NCI-H748 treated with DMSO at 0.1 percent for 48 hours (cell line): ENCODE results near the gene ATPAF2.
"Not testable (repeated sequence)": the region's sequence is repeated elsewhere in the genome, so short reads cannot be mapped to it uniquely, and the experiment has no call there.

ENCODE experiments used
- DNase-seq: peaks from one replicate; lab custom pipeline; 2025; lab: John Stamatoyannopoulos, UW

The ATPAF2 gene

DNA sequence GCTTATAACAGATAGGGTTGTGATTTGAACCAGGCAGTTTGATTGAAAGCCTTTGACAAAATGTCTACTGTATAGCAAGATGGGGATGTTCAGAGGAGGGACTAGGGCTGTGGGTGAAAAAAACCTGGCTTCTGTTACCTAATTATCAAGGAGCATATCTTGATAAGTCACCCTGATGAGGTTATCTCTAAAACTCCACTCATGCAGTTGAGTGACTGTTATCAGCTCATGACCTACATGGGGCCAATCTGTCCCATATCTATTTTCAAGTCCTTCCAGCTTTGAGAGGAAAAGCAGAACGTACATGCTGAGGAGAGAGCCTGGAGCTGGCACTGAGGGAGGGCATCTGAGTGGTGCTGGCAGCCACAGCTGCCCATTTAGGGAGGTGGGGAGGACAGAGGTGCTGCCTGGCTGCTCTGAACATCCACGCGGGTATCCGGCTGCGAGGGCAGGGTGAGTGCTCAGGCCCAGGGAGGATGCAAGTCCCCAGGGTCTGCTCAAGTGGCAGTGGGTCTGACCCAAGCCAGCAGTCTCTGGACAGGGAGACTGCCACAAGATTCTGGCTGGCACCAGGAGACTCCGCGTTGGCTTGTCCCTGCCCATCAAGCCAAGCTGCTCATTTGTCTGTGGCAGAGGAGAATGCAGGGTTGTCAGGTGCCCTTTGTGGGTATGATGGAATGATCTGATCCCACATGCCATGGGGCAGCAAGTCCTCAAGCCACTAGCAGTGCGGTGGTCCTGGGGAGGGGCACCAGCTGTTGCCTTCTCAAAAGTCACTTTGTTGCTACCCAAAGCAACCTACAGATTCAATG lies 29.2 kb downstream of the ATPAF2 start:
- no peak for DNase-seq

- no peak for DNase-seq
These were observed 30.3 kb downstream of the ATPAF2 start for GRCh38 chr17:18008496-18009268.

- DNase-seq = no peak
These were observed 32.3 kb downstream of the ATPAF2 start for GRCh38 chr17:18006495-18007239.

DNA sequence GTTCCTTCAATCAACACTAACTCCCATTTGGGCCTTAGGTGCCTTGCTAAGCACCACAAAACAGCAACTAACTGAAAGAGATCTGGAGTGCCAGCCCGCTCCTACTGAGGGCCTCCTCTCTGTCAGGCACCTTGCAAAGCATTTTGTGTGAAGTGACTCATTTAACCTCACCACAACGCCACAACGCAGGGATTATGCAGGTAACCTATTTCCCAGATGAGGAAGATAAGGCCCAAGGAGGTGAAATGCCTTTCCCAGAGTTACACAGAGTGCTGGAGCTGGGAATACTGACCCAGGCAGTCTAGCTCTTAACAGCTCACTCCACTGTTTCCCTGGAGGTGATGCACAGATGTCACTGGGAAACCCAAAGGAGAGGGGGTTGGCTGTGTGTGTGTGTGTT lies 33.5 kb downstream of the ATPAF2 start:
- no peak for DNase-seq

DNA sequence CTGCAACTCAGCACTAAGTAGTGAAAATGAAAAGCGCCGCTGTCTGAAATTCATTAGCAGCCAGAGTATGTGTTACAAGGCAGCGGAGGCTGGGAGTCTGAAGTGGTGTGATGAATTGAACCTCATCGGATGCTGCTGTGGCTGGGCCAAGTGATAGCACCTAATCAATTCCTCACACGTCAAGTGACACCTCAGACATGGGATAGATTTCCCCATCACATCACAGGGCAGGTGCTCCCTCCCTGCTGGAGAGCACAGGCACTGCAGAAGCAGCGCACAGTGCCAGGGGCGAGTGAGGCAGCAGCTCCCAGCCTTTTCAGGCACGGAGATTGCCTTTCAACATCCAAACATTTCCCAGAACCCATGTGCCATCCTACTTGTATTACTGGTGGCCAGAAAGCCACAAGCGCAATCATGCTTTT lies 34.1 kb downstream of the ATPAF2 start:
- no peak for DNase-seq

DNA sequence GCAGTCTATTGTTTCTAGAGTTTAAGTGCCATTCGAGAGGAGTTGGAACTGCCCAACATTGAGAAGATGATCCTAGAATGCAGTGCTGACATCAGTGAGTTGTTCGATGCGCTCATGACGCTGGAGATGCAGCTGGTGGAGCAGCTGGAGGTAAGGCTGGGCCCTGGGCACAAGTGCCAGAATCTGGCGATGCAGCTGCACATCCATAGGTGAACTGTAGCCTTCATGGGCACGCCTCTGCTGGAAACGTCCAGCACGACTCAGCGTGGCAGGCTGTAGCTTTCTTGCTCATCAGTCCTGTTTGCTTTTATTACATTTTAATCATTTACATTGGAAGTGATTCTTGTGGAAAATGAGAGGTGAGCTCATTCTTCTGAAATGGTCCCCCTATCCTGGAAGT lies 34.6 kb downstream of the ATPAF2 start:
- DNase-seq = peak; percentile 9

GRCh38 chr17:18002171-18002570 lies 36.8 kb downstream of the ATPAF2 start:
- DNase-seq = no peak

GRCh38 chr17:18000030-18000408 lies 38.9 kb downstream of the ATPAF2 start:
- no peak for DNase-seq

GRCh38 chr17:17999364-18000029 lies 39.5 kb downstream of the ATPAF2 start:
- DNase-seq = no peak

DNA sequence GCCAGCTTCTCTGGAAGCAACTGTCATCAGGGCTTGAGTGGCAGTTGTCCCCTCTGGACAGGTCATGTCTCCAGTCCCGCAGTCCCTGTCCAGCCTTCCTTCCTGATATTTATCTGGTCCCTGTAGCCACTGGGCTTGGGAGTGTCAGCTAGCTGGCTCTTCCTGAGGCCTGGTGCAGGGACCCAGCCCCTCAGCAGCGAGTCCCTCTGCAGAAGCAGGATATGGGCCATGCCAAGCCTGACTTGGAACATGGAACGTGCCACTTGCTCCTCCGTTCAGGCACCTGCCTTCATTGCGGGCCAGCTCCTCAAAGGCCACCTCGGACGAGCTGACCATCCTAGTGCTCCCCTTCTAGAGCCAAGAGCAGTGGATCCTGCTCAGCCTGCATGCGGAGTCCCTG lies 40.0 kb downstream of the ATPAF2 start:
- no peak for DNase-seq

DNA sequence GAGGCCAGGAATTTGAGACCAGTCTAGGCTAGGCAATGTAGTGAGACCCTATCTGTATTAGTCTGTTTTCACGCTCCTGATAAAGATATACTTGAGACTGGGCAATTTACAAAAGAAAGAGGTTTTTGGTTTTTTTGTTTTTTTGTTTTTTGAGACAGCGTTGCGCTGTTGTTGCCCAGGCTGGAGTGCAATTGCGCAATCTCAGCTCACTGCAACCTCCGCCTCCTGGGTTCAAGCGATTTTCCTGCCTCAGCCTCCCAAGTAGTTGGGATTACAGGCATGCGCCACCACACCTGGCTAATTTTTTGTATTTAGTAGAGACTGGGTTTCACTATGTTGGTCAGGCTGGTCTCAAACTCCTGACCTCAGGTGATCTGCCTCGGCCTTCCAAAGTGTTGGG lies 43.1 kb downstream of the ATPAF2 start:
- DNase-seq = not testable (repeated sequence)

GRCh38 chr17:17994271-17995069 lies 44.5 kb downstream of the ATPAF2 start:
- peak; percentile 7 for DNase-seq

DNA sequence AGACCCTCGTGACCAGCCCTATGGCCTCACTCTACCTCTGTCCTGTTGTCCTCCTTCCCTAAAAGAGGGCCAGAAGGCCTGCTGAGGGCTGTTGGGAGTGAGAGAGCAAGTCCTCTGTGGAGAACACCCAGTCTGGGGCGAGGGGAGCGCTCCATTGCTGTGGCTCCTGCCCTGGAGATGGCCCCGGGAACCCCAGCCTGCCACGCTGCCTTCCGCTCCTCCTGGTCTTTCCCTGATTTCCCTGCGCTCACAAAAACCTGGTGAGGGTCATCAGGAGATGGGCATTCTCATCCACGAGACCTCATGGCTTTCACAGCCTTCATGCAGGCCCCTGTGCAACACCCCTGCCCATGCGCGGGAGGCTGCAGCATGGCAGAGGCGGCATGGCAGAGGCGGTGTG lies 45.1 kb downstream of the ATPAF2 start:
- DNase-seq = no peak

GRCh38 chr17:17993366-17993765 lies 45.6 kb downstream of the ATPAF2 start:
- DNase-seq = no peak

GRCh38 chr17:17990282-17990681 lies 48.7 kb downstream of the ATPAF2 start:
- DNase-seq = no peak

GRCh38 chr17:17989618-17990017 lies 49.4 kb downstream of the ATPAF2 start:
- DNase-seq = no peak

DNA sequence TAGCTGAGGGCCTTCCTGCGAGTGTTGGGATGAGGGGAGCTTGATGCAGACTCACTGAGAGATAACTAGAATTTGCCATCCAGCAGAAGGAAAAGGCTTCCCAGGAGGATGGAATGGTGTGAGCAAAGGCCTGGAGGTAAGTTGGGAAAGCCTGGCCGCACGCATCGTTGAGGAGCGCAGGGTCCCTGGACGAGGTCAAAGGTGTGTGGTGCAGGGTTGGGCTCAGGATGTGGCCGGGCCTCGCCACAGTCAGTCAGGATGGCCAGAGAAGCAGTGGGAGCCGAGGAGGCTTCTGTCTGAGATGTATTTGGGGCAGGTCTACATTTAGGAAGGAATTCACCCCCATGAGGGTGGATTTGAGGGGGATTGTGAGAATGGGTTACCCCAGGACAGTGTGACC lies 49.9 kb downstream of the ATPAF2 start:
- no peak for DNase-seq

DNA sequence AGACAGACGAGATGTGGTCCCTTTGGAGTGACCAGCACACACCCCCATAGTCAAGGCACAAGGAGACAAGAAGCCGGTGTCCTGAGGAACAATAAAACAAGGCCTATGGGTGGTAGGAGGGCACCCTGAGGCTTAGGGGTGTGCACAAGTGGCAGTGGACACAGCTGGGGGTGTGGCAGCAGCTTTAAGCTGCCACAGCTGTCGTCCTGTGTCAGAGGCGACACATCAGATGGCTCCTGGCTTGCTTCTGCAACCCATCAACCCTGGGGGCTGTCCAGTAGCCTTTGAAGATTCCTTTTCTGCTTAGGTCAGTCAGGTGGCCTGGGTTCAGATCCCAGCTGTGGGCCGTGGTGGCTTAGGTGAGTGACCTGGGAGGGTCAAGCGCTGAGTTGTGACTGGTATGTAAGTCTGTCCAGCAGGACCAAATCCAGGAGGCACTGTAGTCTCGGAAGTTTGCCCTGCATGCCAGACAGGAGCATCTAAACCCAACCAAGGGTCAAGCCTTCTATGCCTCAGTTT lies 50.5 kb downstream of the ATPAF2 start:
- no peak for DNase-seq

GRCh38 chr17:17987901-17988300 lies 51.1 kb downstream of the ATPAF2 start:
- peak; percentile 4 for DNase-seq

GRCh38 chr17:17987187-17987896 lies 51.6 kb downstream of the ATPAF2 start:
- DNase-seq = no peak
